PC-3 (cell line): Measurements from ENCODE around the gene ARFIP1. TPM values are rescaled to one million over a fixed set of nuclear protein-coding genes. Genes with fewer than 3 reads are reported as not detected.
"Not testable (repeated sequence)": the region's sequence is repeated elsewhere in the genome, so short reads cannot be mapped to it uniquely, and the experiment has no call there.

Source experiments
- ATAC-seq: fragments of 200-7000 bp; cut with Tn5 transposase; 2 replicates; pipeline ENCODE4 v1.9.1; 2020; ENCODE audit warnings: mild to moderate bottlenecking, moderate library complexity
- BruUV-seq: library from RNA; stranded (reverse); fragments of 400-500 nt; replicated peaks from 2 replicates; lab custom pipeline; 2021; lab: Mats Ljungman, UMichigan
- CTCF ChIA-PET: fragments of 300-600 bp; sonication (Branson Sonifier 250); formaldehyde crosslinking; loops from one replicate; lab custom pipeline; 2022; ENCODE audit warnings: antibody characterized with exemption; lab: Charles Lee
- POLR2A ChIA-PET: fragments of 300-600 bp; sonication (Branson Sonifier 250); formaldehyde crosslinking; loops from one replicate; lab custom pipeline; 2022; ENCODE audit warnings: antibody characterized with exemption; ENCODE audit not compliant: unreplicated experiment; lab: Charles Lee
- DNase-seq: peaks from one replicate; pipeline ENCODE4 v3.0.0-alpha.2; 2015
- H2AFZ ChIP-seq: fragments of 300-600 bp; sonication (generic); 2 replicates; pipeline ENCODE4 v1.6.0; 2016; ENCODE audit warnings: antibody characterized with exemption, low read length
- H3F3A ChIP-seq: fragments of 300-600 bp; sonication (generic); one replicate; pipeline ENCODE4 v1.6.0; 2017; ENCODE audit warnings: antibody characterized with exemption, low read length, control low read depth, mild to moderate bottlenecking; ENCODE audit not compliant: unreplicated experiment
- H3K27ac ChIP-seq: fragments of 300-600 bp; sonication (generic); 2 replicates; pipeline ENCODE4 v1.5.1; 2016; ENCODE audit warnings: mild to moderate bottlenecking, low read length
- H3K27me3 ChIP-seq: fragments of 300-600 bp; sonication (generic); 2 replicates; pipeline ENCODE4 v1.6.1; 2016; ENCODE audit warnings: low read length, mixed read lengths
- H3K36me3 ChIP-seq: fragments of 300-600 bp; sonication (generic); 2 replicates; pipeline ENCODE4 v1.6.1; 2016; ENCODE audit warnings: low read depth, mixed run types, low read length, mixed read lengths
- H3K4me1 ChIP-seq: fragments of 300-600 bp; sonication (generic); 2 replicates; pipeline ENCODE4 v1.5.1; 2016; ENCODE audit warnings: low read length; ENCODE audit not compliant: insufficient read depth
- H3K4me2 ChIP-seq: fragments of 300-600 bp; sonication (generic); 2 replicates; pipeline ENCODE4 v1.6.0; 2016; ENCODE audit warnings: low read length
- H3K4me3 ChIP-seq: fragments of 300-600 bp; sonication (generic); 2 replicates; pipeline ENCODE4 v1.5.1; 2016; ENCODE audit warnings: mild to moderate bottlenecking, low read length, mixed read lengths
- H3K79me2 ChIP-seq: fragments of 300-600 bp; sonication (generic); 2 replicates; pipeline ENCODE4 v1.6.1; 2017; ENCODE audit warnings: low read length, mixed read lengths
- H3K9ac ChIP-seq: fragments of 300-600 bp; sonication (generic); 2 replicates; pipeline ENCODE4 v1.6.0; 2016; ENCODE audit warnings: mild to moderate bottlenecking, low read length
- H3K9me2 ChIP-seq: fragments of 300-600 bp; sonication (generic); replicated peaks from 2 replicates; pipeline ENCODE4 v1.6.1; 2016; ENCODE audit warnings: mixed run types, low read length, mixed read lengths
- H3K9me3 ChIP-seq: fragments of 300-600 bp; sonication (generic); 2 replicates; pipeline ENCODE4 v1.6.1; 2016; ENCODE audit warnings: low read length, mixed read lengths
- H4K20me1 ChIP-seq: fragments of 300-600 bp; sonication (generic); 2 replicates; pipeline ENCODE4 v1.6.1; 2016; ENCODE audit warnings: low read length, mixed read lengths
- EZH2 ChIP-seq: fragments of 300-600 bp; sonication (generic); IDR thresholded peaks from one replicate; pipeline ENCODE4 v1.6.1; 2017; ENCODE audit warnings: antibody characterized with exemption, mild to moderate bottlenecking, low read length; ENCODE audit not compliant: unreplicated experiment
- EZH2phosphoT487 ChIP-seq: fragments of 300-600 bp; sonication (generic); IDR thresholded peaks from 2 replicates; pipeline ENCODE4 v1.6.1; 2018; ENCODE audit warnings: mild to moderate bottlenecking, antibody characterized with exemption, low read length, borderline replicate concordance
- intact Hi-C: fragments of 100-400 bp; cut with micrococcal nuclease; formaldehyde crosslinking; loops from 2 replicates; pipeline ENCODE4 v1.9.0; 2023
- total RNA-seq: library from RNA; depleted of rRNA; stranded (reverse); fragments of >200 nt; gene quantifications from 2 replicates; pipeline ENCODE4 v1.2.3, GENCODE V29; 2014
- TF ChIP-seq, protein P1 (sequence below): fragments of 300-600 bp; sonication (generic); conservative IDR thresholded peaks from 2 replicates; pipeline ENCODE4 v1.5.1; 2017; ENCODE audit warnings: antibody characterized with exemption, low read depth, mild to moderate bottlenecking, low read length

ARFIP1 gene
- total RNA-seq, 1 experiment from 2014 or later: 23.5 TPM

DNA sequence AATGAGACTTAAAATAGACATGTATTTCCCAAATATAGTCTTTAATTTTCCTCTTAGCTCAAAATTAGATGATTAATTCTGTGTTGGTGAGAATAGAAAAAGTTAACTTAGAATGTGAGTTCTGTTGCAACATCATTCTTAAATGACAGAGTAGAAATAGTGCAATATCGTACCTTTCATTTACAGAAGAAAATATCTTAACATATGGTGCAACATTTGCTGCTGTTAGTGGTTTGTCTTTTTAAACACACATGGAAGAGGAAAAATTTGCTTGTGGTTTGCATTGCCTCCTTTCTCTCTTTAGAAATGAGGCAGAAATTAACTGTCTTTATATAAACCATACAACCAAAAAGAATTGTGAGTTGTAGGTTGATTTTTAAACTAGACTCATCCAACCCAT is 117.1 kb downstream of the ARFIP1 start:
- Histone ChIP-seq H3K27ac (no peak overlapping the region), H4K20me1 (no peaks in the 10 kb centered on the region), H3K9me2 (no peaks in the 10 kb centered on the region), H3K79me2 (no peaks in the 10 kb centered on the region), H3K4me1 (peaks cover 16% of the 10 kb centered on the region), H3K27me3 (no peaks in the 10 kb centered on the region), H3K9ac (no peak overlapping the region), H3K4me2 (no peak overlapping the region), H3K36me3 (no peaks in the 10 kb centered on the region), H3F3A (no peaks in the 10 kb centered on the region), H2AFZ (no peak overlapping the region), H3K9me3 (no peaks in the 10 kb centered on the region), H3K4me3 (no peak overlapping the region)
- ATAC-seq (no peak), DNase-seq (no peak)
- TF ChIP-seq EZH2phosphoT487 (no peak), EZH2 (no peak)
- TF ChIP-seq, protein P1, sequence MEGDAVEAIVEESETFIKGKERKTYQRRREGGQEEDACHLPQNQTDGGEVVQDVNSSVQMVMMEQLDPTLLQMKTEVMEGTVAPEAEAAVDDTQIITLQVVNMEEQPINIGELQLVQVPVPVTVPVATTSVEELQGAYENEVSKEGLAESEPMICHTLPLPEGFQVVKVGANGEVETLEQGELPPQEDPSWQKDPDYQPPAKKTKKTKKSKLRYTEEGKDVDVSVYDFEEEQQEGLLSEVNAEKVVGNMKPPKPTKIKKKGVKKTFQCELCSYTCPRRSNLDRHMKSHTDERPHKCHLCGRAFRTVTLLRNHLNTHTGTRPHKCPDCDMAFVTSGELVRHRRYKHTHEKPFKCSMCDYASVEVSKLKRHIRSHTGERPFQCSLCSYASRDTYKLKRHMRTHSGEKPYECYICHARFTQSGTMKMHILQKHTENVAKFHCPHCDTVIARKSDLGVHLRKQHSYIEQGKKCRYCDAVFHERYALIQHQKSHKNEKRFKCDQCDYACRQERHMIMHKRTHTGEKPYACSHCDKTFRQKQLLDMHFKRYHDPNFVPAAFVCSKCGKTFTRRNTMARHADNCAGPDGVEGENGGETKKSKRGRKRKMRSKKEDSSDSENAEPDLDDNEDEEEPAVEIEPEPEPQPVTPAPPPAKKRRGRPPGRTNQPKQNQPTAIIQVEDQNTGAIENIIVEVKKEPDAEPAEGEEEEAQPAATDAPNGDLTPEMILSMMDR: no peak
- ChIA-PET CTCF (no interaction called here), POLR2A (no interaction called here)
- no TSS peak for BruUV-seq
- intact Hi-C loops: no loop called here

- H3K79me2 ChIP-seq, intact Hi-C loops, BruUV-seq, DNase-seq, H2AFZ ChIP-seq, H3K4me3 ChIP-seq, H3K9ac ChIP-seq, H3K27me3 ChIP-seq, H3K9me2 ChIP-seq, ATAC-seq, H3F3A ChIP-seq, POLR2A ChIA-PET, H3K4me2 ChIP-seq, H4K20me1 ChIP-seq, H3K9me3 ChIP-seq, H3K36me3 ChIP-seq, CTCF ChIA-PET, H3K27ac ChIP-seq: not testable (repeated sequence)
- H3K4me1 ChIP-seq: peaks cover 16% of the 10 kb centered on the region
These were observed 118.4 kb downstream of the ARFIP1 start for GRCh38 chr4:152898133-152898532.

GRCh38 chr4:152898606-152899005 is 118.9 kb downstream of the ARFIP1 start:
- intact Hi-C loops: no loop called here
- Histone ChIP-seq H3K36me3 (no peaks in the 10 kb centered on the region), H3K9me2 (no peaks in the 10 kb centered on the region), H3K79me2 (no peaks in the 10 kb centered on the region), H4K20me1 (no peaks in the 10 kb centered on the region), H2AFZ (no peak overlapping the region), H3K4me3 (no peak overlapping the region), H3K9ac (no peak overlapping the region), H3F3A (no peaks in the 10 kb centered on the region), H3K9me3 (no peaks in the 10 kb centered on the region), H3K27ac (no peak overlapping the region), H3K4me2 (no peak overlapping the region), H3K4me1 (peaks cover 16% of the 10 kb centered on the region), H3K27me3 (no peaks in the 10 kb centered on the region)
- BruUV-seq: no TSS peak
- POLR2A ChIA-PET: no interaction called here
- TF ChIP-seq EZH2phosphoT487 (no peak), EZH2 (no peak)
- TF ChIP-seq, protein P1: no peak
- ATAC-seq (no peak), DNase-seq (no peak)
- CTCF ChIA-PET: no interaction called here
